ENCODE data around the gene BBS1.

DNA sequence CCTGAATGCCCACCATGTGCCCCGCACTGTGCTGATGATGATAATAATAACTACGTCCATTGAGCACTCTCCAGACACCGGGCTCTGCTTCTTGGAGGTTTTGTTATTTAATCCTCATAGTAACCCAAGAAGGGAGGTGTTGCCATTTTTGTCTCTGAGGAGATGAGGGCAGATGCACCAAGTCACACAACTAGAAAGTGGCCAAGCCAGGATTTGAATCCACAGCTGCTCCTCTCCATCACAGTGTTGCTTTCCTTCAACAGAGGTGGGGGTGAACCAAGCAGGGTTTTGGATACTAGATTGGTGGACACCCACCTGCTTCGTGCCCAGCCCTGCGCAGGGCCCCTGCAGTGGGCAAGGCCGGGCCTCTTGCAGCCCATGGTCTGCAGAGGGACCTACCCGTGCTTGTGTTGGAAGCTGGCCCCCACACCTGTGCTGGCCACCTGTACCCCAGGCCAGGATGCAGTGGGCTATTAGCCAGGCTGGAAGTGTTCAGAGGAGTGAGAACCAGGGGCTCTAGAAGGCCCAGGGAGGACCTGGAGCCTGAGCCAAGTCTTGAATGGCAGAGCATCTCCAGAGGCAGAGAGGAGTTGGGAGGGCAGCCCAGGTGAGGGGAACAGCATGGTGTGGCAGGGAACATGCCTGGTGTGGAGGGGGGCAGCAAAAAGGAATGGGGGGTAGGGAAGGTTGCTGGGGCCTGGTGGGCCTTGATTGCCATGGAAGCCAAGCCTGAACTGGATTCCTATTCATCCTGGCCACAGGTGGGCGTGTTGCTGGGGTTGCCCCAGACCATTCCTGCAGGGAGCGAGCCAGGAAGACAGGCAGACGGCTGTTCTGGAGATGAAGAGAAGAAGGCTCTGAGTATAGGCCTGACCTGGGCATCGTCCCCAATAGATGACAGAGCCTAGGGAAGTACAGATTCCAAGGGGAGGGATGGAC is 32.9 kb upstream of the BBS1 start:
- TF ChIP-seq, protein P1, sequence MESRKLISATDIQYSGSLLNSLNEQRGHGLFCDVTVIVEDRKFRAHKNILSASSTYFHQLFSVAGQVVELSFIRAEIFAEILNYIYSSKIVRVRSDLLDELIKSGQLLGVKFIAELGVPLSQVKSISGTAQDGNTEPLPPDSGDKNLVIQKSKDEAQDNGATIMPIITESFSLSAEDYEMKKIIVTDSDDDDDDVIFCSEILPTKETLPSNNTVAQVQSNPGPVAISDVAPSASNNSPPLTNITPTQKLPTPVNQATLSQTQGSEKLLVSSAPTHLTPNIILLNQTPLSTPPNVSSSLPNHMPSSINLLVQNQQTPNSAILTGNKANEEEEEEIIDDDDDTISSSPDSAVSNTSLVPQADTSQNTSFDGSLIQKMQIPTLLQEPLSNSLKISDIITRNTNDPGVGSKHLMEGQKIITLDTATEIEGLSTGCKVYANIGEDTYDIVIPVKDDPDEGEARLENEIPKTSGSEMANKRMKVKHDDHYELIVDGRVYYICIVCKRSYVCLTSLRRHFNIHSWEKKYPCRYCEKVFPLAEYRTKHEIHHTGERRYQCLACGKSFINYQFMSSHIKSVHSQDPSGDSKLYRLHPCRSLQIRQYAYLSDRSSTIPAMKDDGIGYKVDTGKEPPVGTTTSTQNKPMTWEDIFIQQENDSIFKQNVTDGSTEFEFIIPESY (IDR thresholded peaks at IDR 0.05; ENCODE audit: extremely low read depth, insufficient replicate concordance, low read length), result no peak
- TF ChIP-seq EZH2phosphoT487 (IDR thresholded peaks at IDR 0.05; ENCODE audit: borderline replicate concordance), result no peak
- TF ChIP-seq POLR2AphosphoS5 (IDR thresholded peaks at IDR 0.05; ENCODE audit: low read depth, low read length), result no peak; the same call in none of the 2 replicates
- TF ChIP-seq, protein P2, sequence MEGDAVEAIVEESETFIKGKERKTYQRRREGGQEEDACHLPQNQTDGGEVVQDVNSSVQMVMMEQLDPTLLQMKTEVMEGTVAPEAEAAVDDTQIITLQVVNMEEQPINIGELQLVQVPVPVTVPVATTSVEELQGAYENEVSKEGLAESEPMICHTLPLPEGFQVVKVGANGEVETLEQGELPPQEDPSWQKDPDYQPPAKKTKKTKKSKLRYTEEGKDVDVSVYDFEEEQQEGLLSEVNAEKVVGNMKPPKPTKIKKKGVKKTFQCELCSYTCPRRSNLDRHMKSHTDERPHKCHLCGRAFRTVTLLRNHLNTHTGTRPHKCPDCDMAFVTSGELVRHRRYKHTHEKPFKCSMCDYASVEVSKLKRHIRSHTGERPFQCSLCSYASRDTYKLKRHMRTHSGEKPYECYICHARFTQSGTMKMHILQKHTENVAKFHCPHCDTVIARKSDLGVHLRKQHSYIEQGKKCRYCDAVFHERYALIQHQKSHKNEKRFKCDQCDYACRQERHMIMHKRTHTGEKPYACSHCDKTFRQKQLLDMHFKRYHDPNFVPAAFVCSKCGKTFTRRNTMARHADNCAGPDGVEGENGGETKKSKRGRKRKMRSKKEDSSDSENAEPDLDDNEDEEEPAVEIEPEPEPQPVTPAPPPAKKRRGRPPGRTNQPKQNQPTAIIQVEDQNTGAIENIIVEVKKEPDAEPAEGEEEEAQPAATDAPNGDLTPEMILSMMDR (IDR thresholded peaks at IDR 0.05 in 2 of 3, conservative IDR thresholded peaks at IDR 0.05 in 1 of 3; ENCODE audit: borderline replicate concordance in 1 of 3, insufficient read depth in 1 of 3, low read depth in 2 of 3, low read length in 2 of 3), result no peak
- TF ChIP-seq, protein P3, sequence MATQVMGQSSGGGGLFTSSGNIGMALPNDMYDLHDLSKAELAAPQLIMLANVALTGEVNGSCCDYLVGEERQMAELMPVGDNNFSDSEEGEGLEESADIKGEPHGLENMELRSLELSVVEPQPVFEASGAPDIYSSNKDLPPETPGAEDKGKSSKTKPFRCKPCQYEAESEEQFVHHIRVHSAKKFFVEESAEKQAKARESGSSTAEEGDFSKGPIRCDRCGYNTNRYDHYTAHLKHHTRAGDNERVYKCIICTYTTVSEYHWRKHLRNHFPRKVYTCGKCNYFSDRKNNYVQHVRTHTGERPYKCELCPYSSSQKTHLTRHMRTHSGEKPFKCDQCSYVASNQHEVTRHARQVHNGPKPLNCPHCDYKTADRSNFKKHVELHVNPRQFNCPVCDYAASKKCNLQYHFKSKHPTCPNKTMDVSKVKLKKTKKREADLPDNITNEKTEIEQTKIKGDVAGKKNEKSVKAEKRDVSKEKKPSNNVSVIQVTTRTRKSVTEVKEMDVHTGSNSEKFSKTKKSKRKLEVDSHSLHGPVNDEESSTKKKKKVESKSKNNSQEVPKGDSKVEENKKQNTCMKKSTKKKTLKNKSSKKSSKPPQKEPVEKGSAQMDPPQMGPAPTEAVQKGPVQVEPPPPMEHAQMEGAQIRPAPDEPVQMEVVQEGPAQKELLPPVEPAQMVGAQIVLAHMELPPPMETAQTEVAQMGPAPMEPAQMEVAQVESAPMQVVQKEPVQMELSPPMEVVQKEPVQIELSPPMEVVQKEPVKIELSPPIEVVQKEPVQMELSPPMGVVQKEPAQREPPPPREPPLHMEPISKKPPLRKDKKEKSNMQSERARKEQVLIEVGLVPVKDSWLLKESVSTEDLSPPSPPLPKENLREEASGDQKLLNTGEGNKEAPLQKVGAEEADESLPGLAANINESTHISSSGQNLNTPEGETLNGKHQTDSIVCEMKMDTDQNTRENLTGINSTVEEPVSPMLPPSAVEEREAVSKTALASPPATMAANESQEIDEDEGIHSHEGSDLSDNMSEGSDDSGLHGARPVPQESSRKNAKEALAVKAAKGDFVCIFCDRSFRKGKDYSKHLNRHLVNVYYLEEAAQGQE (IDR thresholded peaks at IDR 0.05; ENCODE audit: low read depth), result no peak
